ENCODE measurements around the gene OTULIN.

- no peak for TF ChIP-seq CTCF (conservative IDR thresholded peaks at IDR 0.05; ENCODE audit: low read depth, low read length)
- TF ChIP-seq EZH2 (IDR thresholded peaks at IDR 0.05; ENCODE audit: borderline replicate concordance, low read depth, low read length, poor library complexity, severe bottlenecking), result no peak
Observed at GRCh38 chr5:14660833-14661232, 3.7 kb upstream of the OTULIN start.

Data from A673 (cell line).